NCI-H345 treated with DMSO at 0.1 percent for 48 hours (cell line): ENCODE measurements around the gene SEMA3B.
A peak's percentile ranks its signal among the peaks of the same experiment; 100 is the strongest.
"Not testable (repeated sequence)": the region's sequence is repeated elsewhere in the genome, so short reads cannot be mapped to it uniquely, and the experiment has no call there.

ENCODE experiments used
- DNase-seq: peaks from one replicate; lab custom pipeline; 2025; ENCODE audit not compliant: unreplicated experiment; lab: John Stamatoyannopoulos, UW

Gene SEMA3B

GRCh38 chr3:50268703-50269451 lies at the start of gene SEMA3B:
Gene SEMA3B, plus strand, starts transcription at chr3:50269147. Its CDS starts 94 bp downstream, at chr3:50269241.
- no peak for DNase-seq

GRCh38 chr3:50219285-50219684 lies 49.7 kb upstream of the SEMA3B start:
- DNase-seq: no peak

- no peak for DNase-seq
These were observed 48.8 kb upstream of the SEMA3B start for GRCh38 chr3:50220109-50220508.

- DNase-seq: no peak
These were observed 47.9 kb upstream of the SEMA3B start for GRCh38 chr3:50221051-50221410.

GRCh38 chr3:50221411-50222168 lies 47.4 kb upstream of the SEMA3B start:
- no peak for DNase-seq

GRCh38 chr3:50222169-50222528 lies 46.8 kb upstream of the SEMA3B start:
- no peak for DNase-seq

GRCh38 chr3:50224639-50225038 lies 44.3 kb upstream of the SEMA3B start:
- DNase-seq: no peak

- peak; percentile 46 for DNase-seq
These were observed 42.0 kb upstream of the SEMA3B start for GRCh38 chr3:50226888-50227389.

- DNase-seq: peak; percentile 70
These were observed 41.4 kb upstream of the SEMA3B start for GRCh38 chr3:50227390-50228183.

GRCh38 chr3:50228184-50228763 lies 40.7 kb upstream of the SEMA3B start:
- not testable (repeated sequence) for DNase-seq

GRCh38 chr3:50229490-50229889 lies 39.5 kb upstream of the SEMA3B start:
- no peak for DNase-seq

- no peak for DNase-seq
These were observed 38.7 kb upstream of the SEMA3B start for GRCh38 chr3:50230104-50230793.

- DNase-seq: no peak
These were observed 38.2 kb upstream of the SEMA3B start for GRCh38 chr3:50230794-50231125.

- no peak for DNase-seq
These were observed 37.4 kb upstream of the SEMA3B start for GRCh38 chr3:50231581-50231980.

GRCh38 chr3:50232303-50232702 lies 36.6 kb upstream of the SEMA3B start:
- no peak for DNase-seq

GRCh38 chr3:50233176-50233575 lies 35.8 kb upstream of the SEMA3B start:
- DNase-seq: no peak

GRCh38 chr3:50235716-50236483 lies 33.0 kb upstream of the SEMA3B start, which contains the start of gene GNAI2:
Gene GNAI2, plus strand, starts transcription at chr3:50236204. Its CDS starts 132 bp downstream, at chr3:50236336.
- DNase-seq: peak; percentile 85

- DNase-seq: no peak
These were observed 32.3 kb upstream of the SEMA3B start for GRCh38 chr3:50236484-50237132.

GRCh38 chr3:50237133-50237651 lies 31.8 kb upstream of the SEMA3B start:
- DNase-seq: no peak
